GM18526 (cell line): Measurements from ENCODE around the gene PACSIN2.

Experiments
- POLR2A ChIP-seq: IDR thresholded peaks from 3 replicates; pipeline ENCODE4 v1.6.1; 2011; ENCODE audit not compliant: insufficient read length; ENCODE audit errors: extremely low read depth

PACSIN2 gene

GRCh38 chr22:43000441-43001175, 14.3 kb downstream of the PACSIN2 start:
- TF ChIP-seq POLR2A = no peak

- no peak for TF ChIP-seq POLR2A
Observed at GRCh38 chr22:42997582-42998090, 17.3 kb downstream of the PACSIN2 start.

GRCh38 chr22:42996646-42997365, 18.1 kb downstream of the PACSIN2 start:
- TF ChIP-seq POLR2A = no peak

GRCh38 chr22:42994917-42995562, 19.9 kb downstream of the PACSIN2 start:
- TF ChIP-seq POLR2A = no peak

GRCh38 chr22:42994276-42994916, 20.6 kb downstream of the PACSIN2 start:
- TF ChIP-seq POLR2A = no peak

GRCh38 chr22:42993651-42994275, 21.2 kb downstream of the PACSIN2 start:
- no peak for TF ChIP-seq POLR2A

GRCh38 chr22:42992886-42993479, 22.0 kb downstream of the PACSIN2 start:
- no peak for TF ChIP-seq POLR2A

- no peak for TF ChIP-seq POLR2A
Observed at GRCh38 chr22:42992092-42992491, 22.9 kb downstream of the PACSIN2 start.

GRCh38 chr22:42991010-42991651, 23.8 kb downstream of the PACSIN2 start:
- no peak for TF ChIP-seq POLR2A

- TF ChIP-seq POLR2A = no peak
Observed at GRCh38 chr22:42990131-42990838, 24.7 kb downstream of the PACSIN2 start.

- no peak for TF ChIP-seq POLR2A
Observed at GRCh38 chr22:42986115-42986514, 28.8 kb downstream of the PACSIN2 start.

- no peak for TF ChIP-seq POLR2A
Observed at GRCh38 chr22:42985531-42985905, 29.4 kb downstream of the PACSIN2 start.

GRCh38 chr22:42984814-42985530, 30.0 kb downstream of the PACSIN2 start:
- no peak for TF ChIP-seq POLR2A

- no peak for TF ChIP-seq POLR2A
Observed at GRCh38 chr22:42984397-42984796, 30.6 kb downstream of the PACSIN2 start.
